ENCODE measurements around the gene CCDC33.

The CCDC33 gene

DNA sequence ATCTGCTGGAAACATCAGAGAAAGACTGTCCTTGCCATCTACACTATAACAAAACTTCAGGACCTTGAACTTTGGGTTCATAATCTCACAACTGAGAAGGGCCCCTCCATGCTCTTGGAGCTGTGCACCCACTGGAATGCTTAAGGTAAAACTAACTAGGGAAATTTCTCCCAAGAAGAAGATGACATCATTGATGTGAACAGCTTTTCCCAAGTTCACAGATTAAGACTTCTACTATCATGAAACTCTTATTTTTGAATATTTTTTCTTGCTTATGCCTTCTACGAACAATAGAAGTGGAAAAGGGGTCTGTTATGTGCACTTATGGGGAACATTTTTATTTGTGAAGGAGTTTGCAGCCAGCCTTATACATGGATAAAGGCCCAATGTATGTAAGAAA, 126.4 kb downstream of the CCDC33 start:
- no peak for DNase-seq (ENCODE audit: low read depth)

DNA sequence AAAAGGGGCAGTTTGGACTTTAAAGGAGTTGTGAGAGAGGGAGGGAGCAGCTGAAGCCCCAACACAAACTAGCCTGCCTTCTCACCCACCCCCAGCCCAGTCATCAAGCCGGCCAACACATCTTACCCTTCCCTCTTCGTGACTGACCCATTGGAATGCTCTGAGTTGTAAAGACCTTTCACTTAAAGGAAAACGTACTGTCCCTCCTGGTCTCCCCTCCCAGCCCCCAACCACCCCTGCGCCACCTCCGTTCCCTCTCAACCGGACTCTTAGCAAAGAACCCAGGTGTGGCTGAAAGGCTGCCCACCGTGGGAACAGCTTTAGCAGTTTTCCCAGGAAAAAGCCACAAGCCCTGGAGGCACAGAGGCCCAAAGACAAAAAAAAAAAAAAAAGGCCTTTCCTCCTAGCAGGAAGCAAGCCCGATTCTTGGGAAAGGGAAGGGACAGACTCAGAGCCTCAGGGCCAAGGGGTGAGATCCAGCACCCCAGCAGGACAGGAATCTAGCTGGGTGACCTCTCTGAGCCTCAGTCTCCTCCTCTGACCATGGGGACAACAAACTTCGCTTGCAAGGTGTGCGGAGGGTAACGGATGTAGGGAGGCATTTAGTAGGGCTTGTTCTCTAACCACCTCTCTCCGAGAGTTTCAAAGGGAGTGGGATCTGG, 128.9 kb downstream of the CCDC33 start:
- DNase-seq (ENCODE audit: low read depth), result no peak

DNA sequence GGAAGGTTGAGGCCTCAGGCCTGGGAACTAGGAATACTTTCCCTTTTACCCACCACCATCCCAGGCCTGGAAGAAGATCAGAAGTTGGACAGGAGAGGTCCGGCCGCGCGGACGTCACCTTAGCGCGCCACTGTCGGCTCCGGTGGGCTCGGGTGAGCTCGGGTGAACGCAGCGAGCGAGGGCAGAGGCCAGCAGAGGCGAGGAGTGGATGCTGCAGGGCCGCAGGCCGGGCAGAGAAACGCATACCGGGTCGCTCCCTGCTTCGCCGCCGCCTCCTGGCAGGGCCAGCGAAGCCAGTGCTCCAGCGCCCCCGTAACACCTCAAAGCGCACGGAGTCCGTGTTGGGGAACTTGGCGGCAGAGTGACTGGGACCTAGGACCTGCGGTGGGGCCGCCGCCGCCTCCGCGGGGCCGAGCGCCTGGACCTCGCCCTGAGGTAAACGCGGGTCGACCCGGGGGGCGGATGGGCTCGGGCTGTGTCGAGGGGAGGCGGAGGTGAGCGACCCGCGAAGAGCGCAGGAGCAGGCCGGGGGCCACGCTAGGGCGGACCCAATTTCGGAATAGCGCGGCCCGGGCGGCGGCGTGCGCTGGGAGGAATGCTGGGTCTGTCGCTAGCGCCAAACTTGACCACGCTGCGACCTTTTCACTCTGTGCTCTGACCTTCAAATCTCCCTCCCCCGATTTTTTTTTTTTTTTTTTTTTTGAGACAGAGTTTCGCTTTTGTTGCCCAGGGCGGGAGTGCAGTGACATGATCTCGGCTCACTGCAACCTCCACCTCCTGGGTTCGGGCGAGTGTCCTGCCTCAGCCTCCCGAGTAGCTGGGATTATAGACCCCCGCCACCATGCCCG, 129.7 kb downstream of the CCDC33 start:
- DNase-seq (ENCODE audit: low read depth), result no peak

DNA sequence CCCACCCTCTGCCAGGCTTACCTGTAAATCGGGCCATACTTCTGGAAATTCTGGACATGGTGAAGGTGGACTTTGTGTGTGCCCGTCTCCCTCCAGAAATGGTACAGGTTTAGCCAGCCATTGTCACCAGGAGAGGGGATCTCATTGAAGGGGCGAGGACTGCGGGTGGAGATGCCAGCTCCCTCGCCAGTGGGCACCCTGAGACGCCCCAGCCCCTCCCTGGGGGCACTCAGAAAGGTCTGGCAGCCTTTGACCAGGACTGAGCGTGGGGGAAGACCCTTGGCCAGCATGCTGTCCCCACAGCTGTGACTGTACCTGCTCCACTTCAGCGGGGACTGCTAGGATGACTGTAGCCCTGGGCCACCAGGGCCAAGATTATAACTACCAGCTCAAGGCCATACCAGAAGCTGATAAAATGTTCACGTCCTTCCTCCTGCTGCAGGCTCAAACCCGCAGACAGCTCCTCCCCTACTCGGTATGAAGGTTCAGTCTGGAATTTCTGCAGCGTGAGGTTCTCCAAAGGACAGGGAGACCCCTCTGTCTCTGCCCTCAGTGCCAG, 131.2 kb downstream of the CCDC33 start, which contains the start of gene CYP11A1:
Gene CYP11A1 (minus strand): TSS at position 351 of the 559 bp plus-strand sequence. CDS start 61 bp downstream, at position 290.
- DNase-seq (ENCODE audit: low read depth), result no peak

DNA sequence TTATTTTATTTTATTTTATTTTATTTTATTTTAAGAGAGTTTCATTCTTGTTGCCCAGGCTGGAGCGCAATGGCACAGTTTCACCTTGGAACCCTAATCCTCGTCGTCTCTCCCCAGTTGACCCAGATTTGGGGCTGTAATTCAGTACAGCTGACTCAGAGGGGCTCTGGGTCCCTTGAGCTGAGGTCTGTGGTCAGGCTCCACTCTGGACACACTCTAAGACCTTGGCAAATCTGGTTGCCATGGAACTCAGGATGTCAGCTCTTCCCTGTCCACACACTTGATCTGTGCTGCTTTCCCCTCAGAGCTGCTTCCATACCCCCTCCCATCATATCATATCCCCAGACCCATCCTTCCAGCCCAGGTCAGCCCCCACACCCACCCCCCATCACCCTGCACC, 132.0 kb downstream of the CCDC33 start:
- DNase-seq (ENCODE audit: low read depth), result no peak

DNA sequence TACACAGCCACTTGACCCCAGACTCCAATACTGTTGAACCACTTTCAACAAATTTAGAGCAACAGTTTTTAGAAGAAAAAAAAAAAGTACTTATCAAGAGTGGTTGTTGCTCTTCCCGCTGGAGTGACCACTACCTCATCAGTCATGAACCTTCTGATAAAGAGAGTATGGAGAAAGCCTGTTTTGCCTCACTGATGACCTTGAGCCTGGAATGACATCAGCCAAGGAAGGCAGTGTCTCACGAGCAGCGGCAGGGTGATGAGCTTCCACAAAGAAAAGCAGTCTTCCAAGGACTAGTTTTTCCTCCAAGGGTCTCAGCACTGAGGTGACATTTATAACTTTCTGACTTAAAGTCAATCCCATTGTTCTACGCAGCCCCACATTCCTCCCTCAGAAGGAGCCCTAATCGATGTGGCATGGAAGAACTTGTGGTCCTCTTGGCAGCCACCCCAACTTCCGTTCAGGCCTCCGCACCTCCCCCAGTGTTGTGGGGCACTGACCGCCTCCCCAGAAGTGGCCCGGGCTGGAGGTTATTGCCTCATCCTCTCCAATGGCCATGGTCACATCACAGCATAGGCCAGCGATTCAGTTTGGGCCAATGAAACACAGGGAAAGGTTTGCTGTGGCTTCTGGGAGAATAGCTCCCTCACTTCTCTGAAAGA, 133.1 kb downstream of the CCDC33 start:
- DNase-seq (ENCODE audit: low read depth), result no peak

DNA sequence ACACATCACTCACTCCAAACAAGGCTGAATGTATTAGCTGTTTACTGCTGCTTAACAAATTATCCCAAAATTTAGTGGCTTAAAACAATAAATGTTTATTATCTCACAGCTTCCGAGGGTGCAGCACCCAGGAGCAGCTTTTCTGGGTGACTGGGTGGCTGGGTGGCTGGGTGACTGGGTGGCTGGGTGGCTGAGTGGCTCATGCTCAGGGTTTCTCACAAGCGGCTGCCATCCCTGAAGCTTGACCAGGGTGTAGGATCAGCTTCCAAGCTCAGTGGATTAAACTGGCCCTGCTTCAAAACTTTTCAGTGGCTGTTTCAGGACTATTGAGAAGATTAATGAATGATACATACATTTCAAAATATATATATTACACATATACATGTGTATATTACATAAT, 133.6 kb downstream of the CCDC33 start:
- DNase-seq (ENCODE audit: low read depth), result no peak

DNA sequence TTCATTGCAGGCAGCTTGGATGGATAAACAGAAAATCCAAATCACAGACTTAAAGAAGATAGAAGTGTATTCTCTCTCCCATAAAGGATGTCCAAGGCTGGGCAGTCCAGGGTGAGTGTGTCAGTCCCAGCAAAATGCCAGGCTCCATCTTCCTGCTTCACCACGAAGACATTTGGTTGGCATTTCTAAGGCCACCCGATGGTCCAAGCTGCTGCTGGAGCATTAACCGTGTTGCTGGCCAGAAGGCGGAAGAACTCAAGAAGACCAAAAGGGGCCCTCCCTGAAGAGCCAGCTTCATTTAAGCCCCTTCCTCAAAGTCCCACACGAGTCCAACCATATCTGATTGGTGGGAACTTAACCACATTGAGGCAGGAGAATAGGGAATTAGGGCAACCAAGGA, 134.3 kb downstream of the CCDC33 start:
- DNase-seq (ENCODE audit: low read depth), result no peak

DNA sequence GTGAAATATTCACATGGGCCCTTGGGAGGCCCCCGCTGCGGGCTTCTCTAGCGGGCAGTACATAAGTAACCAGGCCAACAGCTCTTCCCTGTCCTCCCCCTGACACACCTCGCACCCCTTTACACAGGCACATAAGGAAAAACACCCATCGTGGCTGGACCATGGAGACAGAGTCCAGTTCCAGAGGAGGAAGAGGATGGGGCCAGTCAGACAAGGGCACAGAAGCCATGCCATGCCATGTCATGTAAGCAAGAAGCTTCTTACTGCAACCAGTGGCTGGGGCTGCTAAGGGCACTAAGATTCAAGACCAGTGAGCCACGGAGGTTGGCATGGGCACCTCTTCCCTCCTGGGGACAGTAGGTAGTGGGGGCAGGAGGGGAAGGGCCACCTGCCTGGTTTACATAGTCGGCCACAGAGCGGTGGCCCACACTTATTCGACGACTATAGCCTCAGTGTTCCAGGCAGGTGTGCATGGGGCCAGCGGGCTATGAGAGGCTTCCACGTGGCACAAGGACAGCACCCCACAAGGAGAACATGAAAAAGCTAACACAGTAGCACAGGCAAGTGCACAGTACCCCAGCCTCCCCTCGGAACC, 137.0 kb downstream of the CCDC33 start:
- no peak for DNase-seq (ENCODE audit: low read depth)

DNA sequence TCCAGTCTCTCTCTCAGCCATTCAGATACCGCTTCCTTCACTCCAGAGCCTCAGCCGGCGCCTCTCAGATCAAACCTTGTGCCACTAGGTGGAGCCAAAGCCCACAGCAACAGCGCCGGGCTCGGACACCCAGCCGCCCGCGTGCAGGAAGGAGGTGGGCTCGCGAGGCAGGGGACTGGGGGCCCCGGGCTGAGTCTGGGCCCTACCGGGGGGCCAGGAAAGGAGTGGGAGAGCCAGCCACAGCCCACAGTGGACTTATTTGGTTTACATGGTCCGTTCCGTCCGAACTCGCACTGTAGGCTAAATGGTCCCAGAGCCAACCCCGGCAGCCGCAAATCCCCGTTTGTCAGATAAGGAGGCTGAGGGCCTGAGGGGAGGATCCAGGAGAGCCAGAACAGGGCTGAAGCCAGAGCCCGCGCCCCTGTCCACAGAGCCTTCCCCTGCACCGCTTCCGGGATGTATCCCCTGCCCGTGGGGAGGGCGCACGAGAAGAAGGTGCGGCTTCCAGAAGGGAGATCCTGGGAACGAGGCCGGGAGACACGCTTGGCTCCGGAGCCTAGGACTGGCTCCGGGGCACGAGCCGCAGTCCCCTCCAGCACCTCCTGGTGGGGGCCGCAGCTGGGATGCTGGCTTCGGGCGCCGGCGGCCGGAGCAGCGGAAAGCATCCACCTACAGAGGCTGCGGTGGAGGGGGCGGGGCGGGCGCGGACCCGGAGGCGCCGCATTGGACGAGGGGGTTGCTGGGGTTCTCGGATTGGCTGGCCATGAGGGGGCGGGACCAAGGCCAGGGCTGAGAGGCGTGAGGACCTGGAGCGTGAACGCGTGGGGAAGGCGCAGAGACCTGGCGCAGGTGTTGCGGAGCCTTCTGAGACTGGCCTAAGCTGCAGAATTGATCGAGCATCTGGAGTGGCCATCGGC, 137.9 kb downstream of the CCDC33 start:
- DNase-seq (ENCODE audit: low read depth), result peak; percentile 93

DNA sequence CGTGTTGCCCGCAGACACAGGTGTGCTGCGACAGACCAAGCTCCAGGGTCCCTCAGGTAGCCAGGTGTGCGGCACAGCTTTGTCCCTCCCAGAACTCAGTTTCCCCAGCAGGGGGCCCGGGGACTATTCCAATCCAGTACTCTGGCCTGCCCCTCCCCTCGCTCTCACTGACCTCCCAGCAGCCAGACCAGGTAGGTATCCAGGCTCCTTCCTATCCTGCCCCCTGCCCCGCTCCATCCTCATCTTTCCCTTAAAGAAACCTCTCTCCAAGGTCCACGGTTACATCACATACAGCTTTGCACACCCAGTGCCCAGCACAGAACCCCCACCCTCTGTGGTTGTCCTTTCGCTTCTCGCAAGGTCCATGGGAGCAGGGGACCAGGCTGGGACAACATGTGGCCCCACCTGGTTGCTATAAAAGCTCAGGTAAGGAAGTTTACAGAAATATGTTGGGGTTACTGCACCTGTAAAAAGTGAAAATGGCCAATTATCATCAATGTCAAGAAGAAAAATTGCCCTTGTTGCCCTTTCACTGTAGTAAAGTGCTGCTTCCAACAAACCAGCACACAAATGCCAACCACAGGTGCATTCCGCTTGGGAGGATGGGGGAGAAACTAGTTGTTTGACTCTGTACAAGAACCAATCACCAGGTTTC, 138.6 kb downstream of the CCDC33 start:
- no peak for DNase-seq (ENCODE audit: low read depth)

DNA sequence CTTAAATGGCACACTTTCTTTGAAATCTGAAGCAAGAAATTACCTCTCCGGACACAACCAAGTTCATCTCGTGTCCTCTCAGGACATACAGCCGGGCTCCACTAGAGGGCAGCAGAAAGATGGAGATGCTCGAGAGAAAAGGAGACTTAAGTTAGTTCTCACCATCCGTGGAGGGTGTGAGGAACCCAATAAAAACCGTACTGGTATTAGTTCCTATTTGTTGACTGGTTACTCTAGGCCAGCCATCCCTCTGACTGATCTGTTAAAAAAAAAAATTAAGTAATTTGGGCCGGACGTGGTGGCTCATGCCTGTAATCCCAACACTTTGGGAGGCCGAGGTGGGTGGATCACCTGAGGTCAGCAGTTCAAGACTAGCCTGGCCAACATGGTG, 139.2 kb downstream of the CCDC33 start:
- DNase-seq (ENCODE audit: low read depth), result peak; percentile 76

DNA sequence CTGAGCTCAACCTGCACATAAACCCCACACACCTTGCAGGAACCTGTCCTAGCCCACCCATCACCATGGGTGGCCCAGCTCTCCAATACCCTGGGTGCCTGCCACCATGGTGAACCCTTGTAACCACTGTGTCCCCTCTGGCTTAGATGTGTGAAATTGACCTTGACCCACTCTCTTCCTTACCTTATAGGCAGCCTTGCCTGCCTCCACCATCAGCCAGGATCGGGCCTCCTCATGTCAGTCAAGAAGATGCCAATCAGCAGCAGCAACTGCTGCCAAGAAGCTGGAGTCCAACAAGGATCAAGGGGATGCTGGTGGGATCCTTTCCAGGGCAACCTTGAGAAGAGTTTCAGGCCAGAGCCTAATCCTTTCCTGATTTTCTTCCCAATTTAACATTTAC, 140.1 kb downstream of the CCDC33 start:
- DNase-seq (ENCODE audit: low read depth), result no peak

DNA sequence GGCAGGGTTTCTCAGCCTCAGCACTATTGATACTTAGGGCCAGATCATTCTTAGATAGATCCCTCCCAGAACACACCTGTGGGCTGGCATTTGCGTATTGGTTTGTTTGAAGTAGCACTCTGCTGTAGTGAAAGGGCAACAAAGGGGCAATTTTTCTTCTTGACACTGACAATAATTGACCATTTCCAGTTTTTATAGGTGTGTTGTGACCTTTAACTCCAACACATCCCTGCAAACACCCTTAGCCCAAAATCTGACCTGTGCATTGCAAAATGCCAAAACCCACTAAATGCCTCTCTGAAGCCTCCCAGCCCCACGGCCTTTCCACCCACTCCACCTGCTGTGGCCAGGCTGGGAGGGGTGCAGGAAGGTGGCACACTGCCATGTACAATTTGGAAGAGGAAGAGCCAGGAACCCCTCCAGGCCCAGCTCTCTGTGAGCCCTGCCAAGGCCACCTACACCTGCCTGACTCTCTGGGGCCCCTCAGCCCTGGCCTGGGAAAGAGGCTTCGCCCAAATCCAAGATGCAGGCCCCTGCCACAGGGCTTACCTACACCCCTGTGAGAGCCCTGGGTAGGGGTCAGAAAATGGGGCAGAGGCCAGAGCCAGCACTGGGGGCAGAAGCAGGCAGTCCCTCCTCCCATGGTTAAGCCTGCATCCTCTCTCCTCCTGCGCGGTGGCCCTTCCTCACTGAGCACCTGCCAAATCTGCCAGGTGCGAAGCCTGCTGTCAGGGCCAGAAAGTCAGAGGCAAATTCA, 140.9 kb downstream of the CCDC33 start:
- no peak for DNase-seq (ENCODE audit: low read depth)

DNA sequence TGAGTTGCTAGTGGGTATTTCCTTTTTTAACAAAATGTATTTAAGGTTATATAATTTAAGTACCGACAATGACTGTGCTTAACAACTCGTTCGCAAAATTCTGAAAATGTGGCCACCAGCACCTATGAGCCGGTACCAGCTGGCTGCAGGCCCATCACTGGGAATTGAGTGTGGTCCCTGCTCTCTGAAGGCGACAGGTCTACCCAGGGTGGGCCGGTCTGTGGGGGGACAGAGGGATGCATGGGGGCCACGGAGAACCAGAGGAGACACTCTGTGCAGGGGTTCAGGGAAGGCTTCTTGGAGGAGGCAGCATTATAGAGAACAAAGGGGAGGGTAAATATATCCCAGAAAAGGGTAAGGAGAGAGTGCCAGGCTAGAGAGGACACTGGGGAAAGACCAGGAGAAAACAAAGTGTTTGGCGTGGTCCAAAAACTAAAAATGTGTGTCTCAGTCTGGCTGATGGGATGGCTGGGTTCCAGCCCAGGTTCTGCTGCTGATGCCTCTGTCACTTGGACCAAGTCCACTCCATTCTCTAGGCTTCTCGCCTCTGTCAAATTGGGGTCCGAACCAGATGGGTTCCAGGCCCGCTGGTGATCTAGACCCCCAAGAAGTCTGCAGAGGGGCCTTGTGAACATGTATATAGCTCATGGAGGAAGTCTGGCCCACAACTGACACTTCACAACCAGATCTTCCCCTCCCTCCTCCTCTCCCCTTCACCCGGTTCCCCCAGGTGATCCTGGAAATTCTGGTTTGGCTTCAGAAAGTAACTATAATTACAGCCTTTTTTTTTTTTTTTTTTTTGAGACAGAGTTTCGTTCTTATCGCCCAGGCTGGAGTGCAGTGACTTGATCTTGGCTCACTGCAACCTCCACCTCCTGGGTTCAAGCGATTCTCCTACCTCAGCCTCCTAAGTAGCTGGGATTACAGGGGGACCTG, 142.0 kb downstream of the CCDC33 start:
- no peak for DNase-seq (ENCODE audit: low read depth)

DNA sequence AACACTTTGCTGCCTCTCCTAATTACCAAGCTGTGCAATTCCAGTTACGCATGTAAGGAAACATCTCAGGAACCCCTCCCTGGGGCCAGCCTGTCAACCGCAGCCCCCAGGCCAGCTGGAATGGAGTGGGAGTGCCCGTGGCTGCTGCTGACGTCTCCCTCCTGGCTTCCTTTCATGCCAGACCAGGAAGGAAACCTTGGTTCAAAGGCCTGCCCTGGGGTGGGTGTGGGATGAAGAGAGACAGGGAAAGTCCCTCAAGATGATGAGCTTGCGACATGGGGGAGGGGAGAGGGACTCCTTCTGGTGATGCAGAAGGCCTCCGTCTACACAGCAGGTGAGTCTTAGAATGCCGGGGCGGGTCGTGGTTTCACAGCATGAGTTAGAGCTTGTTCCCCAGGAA, 142.7 kb downstream of the CCDC33 start:
- DNase-seq (ENCODE audit: low read depth), result no peak

DNA sequence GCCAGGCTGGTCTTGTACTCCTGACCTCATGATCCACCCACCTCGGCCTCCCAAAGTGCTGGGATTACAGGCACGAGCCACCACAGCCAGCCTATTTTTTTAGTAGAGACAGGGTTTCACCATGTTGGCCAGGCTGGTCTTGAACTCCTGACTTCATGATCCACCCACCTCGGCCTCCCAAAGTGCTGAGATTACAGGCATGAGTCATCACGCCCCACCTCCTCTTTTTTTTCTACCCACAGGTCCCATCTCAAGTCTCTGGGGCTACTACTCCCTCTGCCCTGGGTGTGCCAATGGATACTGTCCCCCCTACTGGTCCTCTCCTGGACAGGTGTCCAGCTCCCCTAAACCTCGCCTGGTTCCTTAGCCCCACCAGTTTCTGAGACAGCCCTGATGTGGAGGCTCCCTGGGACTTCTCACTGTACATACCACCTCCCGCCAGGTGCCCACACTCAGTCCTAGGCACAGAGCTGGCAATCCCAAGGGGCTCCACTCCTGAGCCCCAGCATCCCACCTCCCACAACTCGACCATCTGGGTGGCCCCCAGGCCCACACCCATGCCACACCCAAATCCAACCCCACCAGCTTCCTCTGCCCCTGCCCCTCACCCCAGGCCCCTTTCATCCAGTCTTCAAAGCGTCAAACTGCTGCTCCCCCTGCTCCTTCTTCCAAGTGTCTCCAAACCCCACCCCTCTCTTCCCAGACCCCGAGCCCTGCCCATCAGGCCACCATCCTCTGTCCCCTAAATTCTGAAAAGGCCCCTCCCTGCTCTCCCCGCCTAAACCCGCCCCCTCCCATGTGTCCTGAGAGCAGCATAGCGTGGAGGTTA, 144.4 kb downstream of the CCDC33 start:
- DNase-seq (ENCODE audit: low read depth), result no peak

DNA sequence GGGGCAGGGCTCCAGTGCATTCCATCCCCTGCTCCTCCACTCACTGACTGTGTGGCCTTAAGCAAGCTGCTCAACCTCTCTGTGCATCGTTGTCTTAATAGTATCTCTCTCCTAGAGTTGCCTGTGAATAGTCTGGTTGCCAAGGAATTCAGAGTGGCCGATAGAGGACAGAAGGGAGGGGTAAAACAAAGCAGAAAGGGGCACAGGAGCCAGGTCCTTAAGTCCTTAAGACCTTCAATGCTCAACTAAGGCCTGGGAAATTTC, 145.0 kb downstream of the CCDC33 start:
- DNase-seq (ENCODE audit: low read depth), result no peak
